Adrenal gland (tissue), 12 donors: Measurements from ENCODE around the gene HNRNPL. TPM values are rescaled to one million over a fixed set of nuclear protein-coding genes. Genes with fewer than 3 reads are reported as not detected.

Source experiments
- DNase-seq, 7 donors: peaks; one replicate each; pipeline ENCODE4 v3.0.0-alpha.2; 2019 to 2020
- H3K27ac ChIP-seq, 5 donors: fragments of 200-600 bp; sonication (generic) in 4 of 5; 1 replicate in 3 of 5; 2 replicates in 2 of 5; pipeline versions ENCODE4 v1.5.1 to v1.8.0; 2016 to 2020; ENCODE audit warnings: mild to moderate bottlenecking in 1 of 5
- H3K27me3 ChIP-seq: fragments of 200-600 bp; 2 replicates; pipeline ENCODE4 v1.8.0; 2021
- H3K36me3 ChIP-seq, 2 donors: fragments of 200-600 bp; replicated peaks in 1 of 2; 1 replicate in 1 of 2; 2 replicates in 1 of 2; pipeline versions ENCODE4 v1.5.1 to v1.8.0; 2018 to 2022
- H3K4me1 ChIP-seq, 2 donors: fragments of 200-600 bp; replicated peaks in 1 of 2; 1 replicate in 1 of 2; 2 replicates in 1 of 2; pipeline versions ENCODE4 v1.5.1 to v1.8.0; 2018 to 2021
- H3K4me3 ChIP-seq, 4 donors: fragments of 200-600 bp; sonication (generic) in 3 of 4; one replicate each; pipeline ENCODE4 v1.5.1; 2016 to 2018
- H3K9me3 ChIP-seq, 3 donors: fragments of 200-600 bp; sonication (generic) in 1 of 3; replicated peaks in 1 of 3; 1 replicate in 2 of 3; 2 replicates in 1 of 3; pipeline versions ENCODE4 v1.5.1 to v1.8.0; 2016 to 2021
- POLR2A ChIP-seq, 2 donors: fragments of 450-650 bp; IDR thresholded peaks; one replicate each; pipeline ENCODE4 v1.6.1; 2017; ENCODE audit warnings: antibody characterized with exemption in 2 of 2, mild to moderate bottlenecking in 2 of 2, moderate library complexity in 1 of 2
- WGBS, 4 donors: extraction: QIAGEN DNeasy Blood & Tissue Kit in 2 of 4; methylation state at CpG; one replicate each; pipeline versions ENCODE4 v1.1.5 to v1.1.7; 2013 to 2017; 5-methylcytosine and 5-hydroxymethylcytosine counted together
- intact Hi-C, 2 donors: fragments of 100-400 bp; cut with DNase I; formaldehyde crosslinking; loops; one replicate each; pipeline versions ENCODE4 v1.14.1 to v1.15.0; 2022 to 2023
- polyA plus RNA-seq, 3 donors: library from polyadenylated mRNA; stranded (reverse); fragments of 200-250 nt in 2 of 3; fragments of 350-450 nt in 1 of 3; fragmentation: Illumina TruSeq in 1 of 3; extraction: RNeasy Lipid Tissue Mini Kit (QIAGEN cat#74804) in 1 of 3; gene quantifications; one replicate each; pipeline ENCODE4 v1.2.3, GENCODE V29; 2013 to 2014
- total RNA-seq, 9 donors: library from RNA; depleted of rRNA in 4 of 9; stranded (reverse); fragments of >200 nt in 4 of 9; fragments of 120-200 nt in 1 of 9; fragmentation: NEBNext Ultra II Directional in 1 of 9; extraction: Animal tissue kit (Norgen Biotek cat#: 25700) in 1 of 9; gene quantifications; one replicate each; pipeline versions ENCODE4 v1.1.0 to v1.2.4, GENCODE V29; 2013 to 2023
- TF ChIP-seq, protein P1 (sequence below), 6 experiments: fragments of 450-650 bp in 4 of 6; fragments of 200-600 bp in 2 of 6; sonication (generic) in 1 of 6; IDR thresholded peaks; 1 replicate in 5 of 6; 2 replicates in 1 of 6; pipeline versions ENCODE4 v1.5.1 to v1.8.0; 2016 to 2021; ENCODE audit warnings: antibody characterized with exemption in 6 of 6, mild to moderate bottlenecking in 2 of 6, moderate library complexity in 1 of 6
- donor health status: healthy with polysubstance abuse.
- donor health status: Bipolar disorder and iron deficiency.
- donor health status: DM: yes; HTN: yes; CAD: no.
- donor health status: DM: no; HTN: no; CAD: no.
- donor health status: DM: no; HTN: no; CAD: no.
- donor health status: DM: yes; HTN: yes; CAD: no.

Gene HNRNPL
- total and polyA plus RNA-seq, 12 donors: 133 to 295 (median 203) TPM

- TF ChIP-seq POLR2A (IDR thresholded peaks at IDR 0.05): peak in 1 of 2 donors; percentile 15
- TF ChIP-seq, protein P1, sequence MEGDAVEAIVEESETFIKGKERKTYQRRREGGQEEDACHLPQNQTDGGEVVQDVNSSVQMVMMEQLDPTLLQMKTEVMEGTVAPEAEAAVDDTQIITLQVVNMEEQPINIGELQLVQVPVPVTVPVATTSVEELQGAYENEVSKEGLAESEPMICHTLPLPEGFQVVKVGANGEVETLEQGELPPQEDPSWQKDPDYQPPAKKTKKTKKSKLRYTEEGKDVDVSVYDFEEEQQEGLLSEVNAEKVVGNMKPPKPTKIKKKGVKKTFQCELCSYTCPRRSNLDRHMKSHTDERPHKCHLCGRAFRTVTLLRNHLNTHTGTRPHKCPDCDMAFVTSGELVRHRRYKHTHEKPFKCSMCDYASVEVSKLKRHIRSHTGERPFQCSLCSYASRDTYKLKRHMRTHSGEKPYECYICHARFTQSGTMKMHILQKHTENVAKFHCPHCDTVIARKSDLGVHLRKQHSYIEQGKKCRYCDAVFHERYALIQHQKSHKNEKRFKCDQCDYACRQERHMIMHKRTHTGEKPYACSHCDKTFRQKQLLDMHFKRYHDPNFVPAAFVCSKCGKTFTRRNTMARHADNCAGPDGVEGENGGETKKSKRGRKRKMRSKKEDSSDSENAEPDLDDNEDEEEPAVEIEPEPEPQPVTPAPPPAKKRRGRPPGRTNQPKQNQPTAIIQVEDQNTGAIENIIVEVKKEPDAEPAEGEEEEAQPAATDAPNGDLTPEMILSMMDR (IDR thresholded peaks at IDR 0.05): no peak
- intact Hi-C loops: no loop called here
- H3K4me1 ChIP-seq: peaks cover 8 to 19% of the 10 kb centered on the region in 2 donors
- peak; percentile 43 to 87 (median 75) for DNase-seq
- no peaks in the 10 kb centered on the region for H3K27me3 ChIP-seq
- WGBS, 4 donors: 38 to 60% (median 47%) methylated on average over 1 to 14 of the region's 14 CpGs
- peaks cover 0 to 31% of the 10 kb centered on the region in 2 donors for H3K36me3 ChIP-seq
- H3K27ac ChIP-seq: peak overlapping the region in 3 of 5 donors; percentile 46 to 75 (median 48)
- H3K9me3 ChIP-seq: no peaks in the 10 kb centered on the region
- H3K4me3 ChIP-seq: peak overlapping the region in 1 of 4 donors; percentile 35
These were observed 43.6 kb upstream of the HNRNPL start for GRCh38 chr19:38893341-38893771.

GRCh38 chr19:38892841-38893240 is 43.1 kb upstream of the HNRNPL start:
- DNase-seq: peak in 2 of 7 donors; percentile 32 to 39
- TF ChIP-seq POLR2A (IDR thresholded peaks at IDR 0.05): no peak
- TF ChIP-seq, protein P1 (IDR thresholded peaks at IDR 0.05): no peak
- Histone ChIP-seq H3K9me3 (no peaks in the 10 kb centered on the region), H3K4me1 (peaks cover 6 to 14% of the 10 kb centered on the region in 2 donors), H3K36me3 (peaks cover 0 to 36% of the 10 kb centered on the region in 2 donors), H3K27ac (peak overlapping the region in 3 of 5 donors; percentile 46 to 75 (median 48)), H3K27me3 (no peaks in the 10 kb centered on the region), H3K4me3 (peak overlapping the region in 1 of 4 donors; percentile 35)
- intact Hi-C loops: no loop called here
- 61 to 66% (median 65%) methylated on average over 4 to 5 of the region's 5 CpGs for WGBS, 4 donors

DNA sequence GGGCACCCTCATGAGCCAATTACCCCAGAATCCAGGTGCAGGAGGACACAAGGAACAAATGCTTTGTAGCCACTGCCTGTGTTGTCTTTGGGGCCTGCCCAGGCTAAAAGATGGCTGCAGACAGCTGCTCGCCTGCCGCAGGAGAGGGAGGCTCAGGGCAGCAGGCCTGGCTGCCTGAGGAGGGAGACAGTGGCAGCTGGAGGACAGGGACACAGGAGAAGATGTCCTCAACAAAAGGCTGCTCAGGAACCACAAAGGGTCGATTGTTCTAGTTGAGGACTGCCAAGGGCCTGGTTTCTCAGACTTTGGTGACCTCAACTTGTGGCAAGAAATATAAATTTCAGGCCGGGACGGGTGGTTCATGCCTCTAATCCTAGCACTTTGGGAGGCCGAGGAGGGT is 42.0 kb upstream of the HNRNPL start:
- Histone ChIP-seq H3K4me3 (no peak overlapping the region), H3K27ac (no peak overlapping the region), H3K4me1 (peaks cover 6 to 10% of the 10 kb centered on the region in 2 donors), H3K36me3 (peaks cover 0 to 36% of the 10 kb centered on the region in 2 donors), H3K27me3 (no peaks in the 10 kb centered on the region), H3K9me3 (no peaks in the 10 kb centered on the region)
- 88 to 95% (median 89%) methylated on average over 4 to 6 of the region's 6 CpGs for WGBS, 4 donors
- intact Hi-C loops: no loop called here
- TF ChIP-seq, protein P1 (IDR thresholded peaks at IDR 0.05): no peak
- no peak for TF ChIP-seq POLR2A (IDR thresholded peaks at IDR 0.05)
- no peak for DNase-seq

GRCh38 chr19:38890686-38891085 is 40.9 kb upstream of the HNRNPL start:
- intact Hi-C loops: no loop called here
- Histone ChIP-seq H3K27ac (no peak overlapping the region), H3K9me3 (no peaks in the 10 kb centered on the region), H3K27me3 (no peaks in the 10 kb centered on the region), H3K4me1 (peaks cover 10 to 13% of the 10 kb centered on the region in 2 donors), H3K4me3 (no peak overlapping the region), H3K36me3 (peaks cover 0 to 36% of the 10 kb centered on the region in 2 donors)
- TF ChIP-seq, protein P1 (IDR thresholded peaks at IDR 0.05): no peak
- no peak for TF ChIP-seq POLR2A (IDR thresholded peaks at IDR 0.05)
- no peak for DNase-seq
